ENCODE data around the gene NINL. TPM values are rescaled to one million over a fixed set of nuclear protein-coding genes. Genes with fewer than 3 reads are reported as not detected.

NINL gene
- total RNA-seq, 1 experiment from 2014 or later = 7.2 TPM

GRCh38 chr20:25457886-25458680 lies 127.2 kb downstream of the NINL start:
- H3K9me2 ChIP-seq (ENCODE audit: insufficient read depth) = no peaks in the 10 kb centered on the region
- intact Hi-C loops (cut with micrococcal nuclease) = no loop called here
- no peak overlapping the region for H3K4me3 ChIP-seq (replicated peaks in 1 of 2; ENCODE audit: low read depth in 1 of 2, low read length in 2 of 2)
- no peak for DNase-seq (ENCODE audit: low read depth, low spot score)
- H4K20me1 ChIP-seq (ENCODE audit: insufficient read depth) = no peaks in the 10 kb centered on the region
- no peak overlapping the region for H3K9ac ChIP-seq (ENCODE audit: low read length)
- no peaks in the 10 kb centered on the region for H3K79me2 ChIP-seq (ENCODE audit: insufficient read depth, low read length)
- no peaks in the 10 kb centered on the region for H3K27me3 ChIP-seq (ENCODE audit: insufficient read depth, low read length)
- POLR2A ChIA-PET = no interaction called here
- peaks cover under 1 to 2% of the 10 kb centered on the region in 2 experiments; a peak in 2 of 4 replicates for H3K4me1 ChIP-seq (ENCODE audit: control insufficient read depth in 1 of 2, insufficient read depth in 2 of 2, low read length in 2 of 2)
- no peaks in the 10 kb centered on the region for H3K9me3 ChIP-seq (ENCODE audit: control insufficient read depth in 1 of 2, insufficient read depth in 1 of 2, low read depth in 1 of 2, low read length in 2 of 2)
- BruUV-seq (replicated peaks) = no TSS peak
- RAD21 ChIA-PET (ENCODE audit: low non-redundant PET in 1 of 2, low total read pairs in 2 of 2, uncharacterized antibody in 2 of 2, unreplicated experiment in 2 of 2) = no interaction called here
- CTCF ChIA-PET = no interaction called here
- no peaks in the 10 kb centered on the region; a peak in 1 of 4 replicates for H3K36me3 ChIP-seq (ENCODE audit: control insufficient read depth in 1 of 2, insufficient read depth in 2 of 2, low read length in 2 of 2)
- no peak overlapping the region for H2AFZ ChIP-seq (ENCODE audit: low read depth, low read length, poor library complexity, severe bottlenecking)
- no peak for ATAC-seq
- no peak overlapping the region for H3K4me2 ChIP-seq (ENCODE audit: low read length)
- TF ChIP-seq EZH2 (IDR thresholded peaks at IDR 0.05) (no peak), CTCF (IDR thresholded peaks at IDR 0.05 in 2 of 3, conservative IDR thresholded peaks at IDR 0.05 in 1 of 3; ENCODE audit: borderline replicate concordance in 1 of 3, insufficient read depth in 1 of 3, low read depth in 2 of 3, low read length in 2 of 3) (no peak), TCF7L2 (IDR thresholded peaks at IDR 0.05; ENCODE audit: borderline replicate concordance, extremely low read depth, insufficient read depth, insufficient read length) (no peak)
- H3K27ac ChIP-seq (ENCODE audit: low read depth, low read length) = no peak overlapping the region

GRCh38 chr20:25454153-25454900 lies 131.0 kb downstream of the NINL start:
- ChIA-PET RAD21 (ENCODE audit: low non-redundant PET in 1 of 2, low total read pairs in 2 of 2, uncharacterized antibody in 2 of 2, unreplicated experiment in 2 of 2) (no interaction called here), POLR2A (no interaction called here), CTCF (no interaction called here)
- H2AFZ ChIP-seq (ENCODE audit: low read depth, low read length, poor library complexity, severe bottlenecking) = no peak overlapping the region
- intact Hi-C loops (cut with micrococcal nuclease) = no loop called here
- H3K9me3 ChIP-seq (ENCODE audit: control insufficient read depth in 1 of 2, insufficient read depth in 1 of 2, low read depth in 1 of 2, low read length in 2 of 2) = no peaks in the 10 kb centered on the region
- no peak for ATAC-seq
- H3K79me2 ChIP-seq (ENCODE audit: insufficient read depth, low read length) = no peaks in the 10 kb centered on the region
- no peaks in the 10 kb centered on the region; a peak in 1 of 4 replicates for H3K36me3 ChIP-seq (ENCODE audit: control insufficient read depth in 1 of 2, insufficient read depth in 2 of 2, low read length in 2 of 2)
- H3K4me1 ChIP-seq (ENCODE audit: control insufficient read depth in 1 of 2, insufficient read depth in 2 of 2, low read length in 2 of 2) = peaks cover 4 to 6% of the 10 kb centered on the region in 2 experiments; a peak in 3 of 4 replicates
- BruUV-seq (replicated peaks) = no TSS peak
- H3K4me3 ChIP-seq (replicated peaks in 1 of 2; ENCODE audit: low read depth in 1 of 2, low read length in 2 of 2) = no peak overlapping the region
- no peaks in the 10 kb centered on the region for H3K9me2 ChIP-seq (ENCODE audit: insufficient read depth)
- no peak for DNase-seq (ENCODE audit: low read depth, low spot score)
- no peak overlapping the region for H3K9ac ChIP-seq (ENCODE audit: low read length)
- H3K27ac ChIP-seq (ENCODE audit: low read depth, low read length) = no peak overlapping the region
- no peak overlapping the region for H3K4me2 ChIP-seq (ENCODE audit: low read length)
- no peaks in the 10 kb centered on the region for H4K20me1 ChIP-seq (ENCODE audit: insufficient read depth)
- no peaks in the 10 kb centered on the region for H3K27me3 ChIP-seq (ENCODE audit: insufficient read depth, low read length)
- TF ChIP-seq CBX3 (IDR thresholded peaks at IDR 0.05; ENCODE audit: low read depth) (no peak), EZH2 (IDR thresholded peaks at IDR 0.05) (no peak), REST (IDR thresholded peaks at IDR 0.05; ENCODE audit: low read depth) (no peak), YY1 (IDR thresholded peaks at IDR 0.05; ENCODE audit: extremely low read depth, insufficient replicate concordance, low read depth, low read length) (no peak), CEBPB (IDR thresholded peaks at IDR 0.05; ENCODE audit: low read depth) (no peak), SIN3A (IDR thresholded peaks at IDR 0.05; ENCODE audit: low read depth) (no peak), RAD21 (IDR thresholded peaks at IDR 0.05; ENCODE audit: low read depth) (no peak)
